Kasumi-1 (cell line): Measurements from ENCODE around the gene HYI.
"Not testable (repeated sequence)": the region's sequence is repeated elsewhere in the genome, so short reads cannot be mapped to it uniquely, and the experiment has no call there.

ENCODE experiments used
- DNase-seq, 2 experiments: peaks; one replicate each; lab custom pipeline; 2025; lab: John Stamatoyannopoulos, UW

The HYI gene

GRCh38 chr1:43464681-43465504 is 11.2 kb upstream of the HYI start:
- no peak for DNase-seq

GRCh38 chr1:43463479-43463878 is 9.7 kb upstream of the HYI start:
- DNase-seq = no peak

GRCh38 chr1:43460988-43461693 is 7.4 kb upstream of the HYI start:
- no peak for DNase-seq

GRCh38 chr1:43458379-43458778 is 4.6 kb upstream of the HYI start:
- DNase-seq = not testable (repeated sequence)

- no peak for DNase-seq
Measured at GRCh38 chr1:43455213-43455889, 1.6 kb upstream of the HYI start.

- peak; percentile 84 to 87 for DNase-seq
Measured at GRCh38 chr1:43454270-43455011, 710 bp upstream of the HYI start.

GRCh38 chr1:43452789-43453441 is 816 bp downstream of the HYI start:
- no peak for DNase-seq

- no peak for DNase-seq
Measured at GRCh38 chr1:43451701-43452532, 1.8 kb downstream of the HYI start.

GRCh38 chr1:43451157-43451591 is 2.6 kb downstream of the HYI start:
- DNase-seq = no peak

GRCh38 chr1:43450251-43450941 is 3.3 kb downstream of the HYI start:
- DNase-seq = no peak

- DNase-seq = no peak
Measured at GRCh38 chr1:43449708-43450069, 4.0 kb downstream of the HYI start.

- no peak for DNase-seq
Measured at GRCh38 chr1:43448955-43449707, 4.6 kb downstream of the HYI start.

GRCh38 chr1:43447891-43448708 is 5.6 kb downstream of the HYI start:
- DNase-seq = no peak

- DNase-seq = no peak
Measured at GRCh38 chr1:43446881-43447835, 6.6 kb downstream of the HYI start.

- DNase-seq = no peak
Measured at GRCh38 chr1:43446388-43446740, 7.4 kb downstream of the HYI start.

- no peak for DNase-seq
Measured at GRCh38 chr1:43445606-43446387, 7.9 kb downstream of the HYI start.

GRCh38 chr1:43444836-43445235 is 8.9 kb downstream of the HYI start:
- no peak for DNase-seq
